GM21423 (cell line): ENCODE results near the gene USP20.
"Not testable (repeated sequence)": the region's sequence is repeated elsewhere in the genome, so short reads cannot be mapped to it uniquely, and the experiment has no call there.

Experiments
- ATAC-seq: cut with Tn5 transposase; IDR thresholded peaks from one replicate; pipeline ENCODE4 v1.9.1; 2021; ENCODE audit warnings: mild to moderate bottlenecking, moderate library complexity; ENCODE audit not compliant: unreplicated experiment

Gene USP20

DNA sequence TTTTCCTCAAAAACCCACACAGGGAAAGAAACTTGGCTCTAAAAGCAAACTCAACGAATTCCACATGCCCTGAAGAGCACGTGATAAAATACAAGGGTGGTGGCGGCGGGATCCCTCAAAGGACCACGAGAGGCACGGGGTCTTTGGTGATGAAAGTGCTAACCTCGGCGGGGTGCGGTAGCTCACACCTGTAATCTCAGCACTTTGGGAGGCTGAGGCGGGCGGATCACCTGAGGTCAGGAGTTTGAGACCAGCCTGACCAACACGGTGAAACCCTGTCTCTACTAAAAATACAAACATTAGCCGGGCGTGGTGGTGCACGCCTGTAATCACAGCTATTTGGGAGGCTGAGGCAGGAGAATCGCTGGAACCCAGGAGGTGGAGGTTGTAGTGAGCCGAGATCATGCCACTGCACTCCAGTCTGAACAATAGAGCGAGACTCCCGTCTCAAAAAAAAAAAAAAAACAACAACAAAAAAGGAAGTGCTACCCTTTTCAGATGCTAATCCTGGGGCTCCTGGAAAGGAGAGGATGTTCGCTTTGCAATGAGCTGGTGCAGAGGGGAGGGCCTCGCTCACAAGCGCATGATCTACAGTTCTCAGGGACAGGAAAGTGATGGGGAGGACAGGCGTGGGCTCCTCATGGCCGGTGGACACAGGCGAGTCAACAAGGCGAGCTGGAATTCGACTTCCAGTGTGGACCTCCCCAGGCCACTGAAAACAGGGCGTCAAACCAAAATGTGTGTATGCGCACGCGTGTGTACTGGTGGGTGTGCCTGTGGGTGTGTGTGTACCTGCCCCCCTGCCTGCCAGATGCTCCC is 54.1 kb downstream of the USP20 start:
- ATAC-seq, result no peak

GRCh38 chr9:129889941-129890717 is 54.9 kb downstream of the USP20 start:
- ATAC-seq, result no peak

- not testable (repeated sequence) for ATAC-seq
Observed at GRCh38 chr9:129890718-129891299, 55.6 kb downstream of the USP20 start.

DNA sequence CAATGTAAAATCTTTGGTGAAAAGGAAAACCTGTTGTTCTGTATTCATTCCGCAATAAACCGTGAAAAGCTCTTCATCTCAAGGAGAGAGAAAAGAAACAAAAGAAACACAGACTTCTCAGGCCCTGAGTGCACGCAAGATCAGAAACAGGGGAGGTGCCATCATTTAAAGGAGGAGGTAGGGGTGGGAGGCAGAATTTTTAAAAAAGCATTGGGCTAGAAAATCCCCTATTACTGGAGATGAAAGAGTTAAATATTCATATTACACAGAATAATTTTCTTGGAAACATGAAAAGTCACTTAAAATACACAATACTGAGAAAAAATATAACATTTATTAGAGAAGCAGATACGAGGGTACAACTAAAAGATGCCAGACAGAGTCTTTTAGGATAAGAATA is 56.3 kb downstream of the USP20 start:
- ATAC-seq, result no peak

DNA sequence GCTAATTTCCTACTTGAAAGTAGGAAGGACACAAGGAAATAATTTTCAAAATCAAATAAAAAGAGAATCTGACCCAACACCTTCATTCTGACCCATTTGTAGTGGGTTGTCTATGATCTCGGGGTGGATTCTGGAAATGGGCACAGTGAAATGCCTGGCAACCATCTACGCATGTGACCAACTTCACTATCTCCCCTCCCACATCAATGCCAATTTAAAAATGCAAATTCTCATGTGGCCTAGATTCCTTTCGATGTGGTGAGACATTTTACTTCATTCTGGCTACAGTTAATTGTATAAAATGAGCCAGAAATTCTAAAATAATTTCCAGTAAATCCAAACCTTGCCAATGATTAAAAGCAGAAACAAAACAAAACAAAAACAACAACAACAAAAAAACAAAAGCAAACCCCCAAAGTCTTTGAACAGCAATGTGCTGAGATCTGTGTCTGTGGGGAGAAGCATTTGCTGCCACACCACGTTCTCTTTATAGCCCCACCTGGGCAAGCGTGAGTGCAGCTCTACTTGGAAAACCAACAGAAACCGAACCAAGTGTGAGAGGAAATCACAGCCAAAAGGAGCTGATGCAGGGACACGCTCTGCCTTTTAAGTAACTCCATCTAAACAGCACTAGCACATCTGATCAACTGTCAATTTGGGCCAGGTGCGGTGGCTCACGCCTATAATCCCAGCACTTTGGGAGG is 59.0 kb downstream of the USP20 start:
- ATAC-seq, result no peak

DNA sequence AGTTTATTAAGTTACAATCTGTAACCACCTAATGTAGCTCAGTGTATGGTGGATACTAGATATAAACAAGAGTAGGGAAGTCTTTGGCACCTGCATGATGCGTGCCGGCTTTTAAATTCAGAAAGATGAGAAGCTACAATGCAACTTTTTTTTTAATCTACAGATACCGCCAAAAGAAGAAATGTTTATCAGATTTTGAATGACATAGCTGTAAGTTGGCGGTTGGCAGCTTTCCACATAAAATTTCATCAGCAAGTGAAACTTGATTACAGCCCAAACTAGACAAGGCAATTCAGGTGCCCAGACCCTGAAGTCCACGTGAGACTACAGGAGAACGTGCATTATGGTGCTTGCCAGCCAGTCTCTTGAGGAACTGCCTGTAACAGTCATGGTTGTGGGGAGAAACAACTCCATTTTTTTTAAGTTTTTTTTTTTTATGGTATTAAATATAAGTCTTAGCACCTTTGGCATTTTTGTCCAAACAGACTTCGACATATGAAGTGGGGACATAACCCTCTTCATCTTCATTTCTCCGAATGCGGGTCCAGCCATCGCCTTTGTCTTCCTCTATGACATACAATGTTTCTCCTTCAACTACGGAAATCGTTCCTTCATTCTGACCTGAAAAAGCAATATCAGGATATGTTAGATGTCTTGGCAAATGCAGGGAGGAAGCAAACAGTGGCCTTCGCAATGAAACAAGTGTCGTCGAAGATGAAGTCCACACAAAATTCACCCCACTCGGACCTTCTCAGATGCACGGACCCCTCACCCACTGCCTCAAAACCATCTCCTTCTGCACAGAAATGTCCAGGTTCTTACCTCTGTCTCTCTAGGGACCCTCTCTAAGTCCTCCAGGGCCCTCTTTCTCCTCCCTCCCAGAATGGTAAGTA is 60.4 kb downstream of the USP20 start:
- ATAC-seq, result no peak

GRCh38 chr9:129897263-129897662 is 62.0 kb downstream of the USP20 start:
- no peak for ATAC-seq

GRCh38 chr9:129898185-129898584 is 62.9 kb downstream of the USP20 start:
- no peak for ATAC-seq

GRCh38 chr9:129899620-129900019 is 64.4 kb downstream of the USP20 start:
- no peak for ATAC-seq

DNA sequence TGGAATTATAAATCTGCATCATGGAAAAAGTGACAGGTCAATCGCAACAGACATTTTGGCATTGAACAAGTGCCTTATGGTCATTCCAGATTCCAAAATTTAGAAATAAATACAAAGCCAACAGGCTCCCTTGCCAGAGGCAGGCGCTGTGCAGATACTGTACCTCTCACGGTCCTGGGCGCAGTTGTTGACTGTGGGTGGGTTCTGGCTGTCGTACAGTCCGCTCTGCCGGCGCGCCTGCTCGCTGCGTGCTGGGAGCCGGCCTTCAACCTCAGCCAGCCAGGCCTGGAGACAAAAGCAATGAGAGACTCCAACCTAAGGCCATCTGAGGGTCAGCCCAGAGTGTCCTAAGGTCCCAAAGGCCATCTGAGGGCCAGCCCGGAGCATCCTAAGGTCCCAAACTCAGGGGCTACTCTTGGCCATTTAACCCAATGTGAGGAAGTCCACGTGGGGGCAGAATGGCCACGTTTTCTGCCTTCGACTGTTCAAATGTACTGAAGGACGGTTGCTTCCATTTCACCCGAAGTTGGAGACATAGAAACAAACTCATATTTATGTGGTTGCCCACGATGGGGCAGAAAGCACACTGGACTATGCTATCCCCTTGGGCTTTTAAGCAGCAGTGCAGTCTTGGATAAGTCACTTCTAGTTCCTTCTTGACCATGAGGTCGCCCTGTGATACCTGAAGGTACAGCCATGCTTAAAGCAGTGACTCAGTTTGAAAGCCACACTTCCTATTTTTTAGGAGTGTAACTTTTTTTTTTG is 65.2 kb downstream of the USP20 start:
- peak; percentile 89 for ATAC-seq

DNA sequence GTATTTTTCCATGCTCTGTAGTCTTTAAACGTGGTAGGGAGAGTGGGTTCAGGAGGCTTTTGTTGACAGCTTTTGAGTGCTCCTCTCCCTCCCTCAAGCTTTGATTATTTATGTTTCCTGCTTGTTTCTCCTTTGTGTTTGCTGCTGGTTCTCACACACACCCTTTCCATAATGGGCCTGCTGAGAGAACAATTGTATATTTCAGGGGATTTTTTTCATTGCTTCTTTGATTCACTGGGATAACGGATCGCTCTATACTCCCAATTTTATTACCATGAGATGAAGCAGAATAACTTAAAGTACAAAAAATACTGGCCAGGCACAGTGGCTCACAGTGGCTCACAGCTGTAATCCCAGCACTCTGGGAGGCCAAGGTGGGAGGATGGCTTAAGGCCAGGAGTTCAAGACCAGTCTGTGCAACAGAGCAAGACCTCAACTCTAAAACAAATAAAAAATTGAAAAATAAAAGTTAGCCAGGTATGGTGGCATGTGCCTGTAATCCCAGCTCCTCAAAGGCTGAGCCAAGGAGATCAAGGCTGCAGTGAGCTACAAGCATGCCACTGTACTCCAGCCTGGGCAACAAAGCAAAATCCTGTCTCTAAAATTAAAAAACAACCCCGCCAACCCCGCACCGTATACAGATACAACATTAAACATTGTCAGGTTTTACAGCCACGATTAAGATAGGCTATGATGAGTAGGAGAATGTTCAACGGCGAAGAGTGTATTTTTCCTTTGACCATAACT is 66.9 kb downstream of the USP20 start:
- ATAC-seq, result no peak

DNA sequence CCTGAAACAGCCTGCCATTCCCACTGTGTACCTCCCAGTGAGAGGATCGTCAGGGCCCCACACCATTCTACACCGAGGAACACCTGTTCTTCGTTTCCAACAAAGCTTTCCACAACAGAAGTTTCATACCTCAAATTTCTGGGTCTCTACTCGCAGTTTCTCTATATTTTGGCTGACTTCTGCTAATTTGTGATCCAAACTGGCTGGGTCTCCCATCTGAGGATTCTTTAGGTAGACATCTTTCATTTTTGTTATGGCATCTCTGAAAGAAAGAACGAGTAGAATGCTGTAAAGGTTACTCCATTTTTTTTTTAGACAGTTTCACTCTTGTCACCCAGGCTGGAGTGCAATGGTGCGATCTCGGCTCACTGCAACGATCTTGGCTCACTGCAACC is 67.5 kb downstream of the USP20 start:
- no peak for ATAC-seq

GRCh38 chr9:129904734-129905133 is 69.5 kb downstream of the USP20 start:
- ATAC-seq, result no peak

DNA sequence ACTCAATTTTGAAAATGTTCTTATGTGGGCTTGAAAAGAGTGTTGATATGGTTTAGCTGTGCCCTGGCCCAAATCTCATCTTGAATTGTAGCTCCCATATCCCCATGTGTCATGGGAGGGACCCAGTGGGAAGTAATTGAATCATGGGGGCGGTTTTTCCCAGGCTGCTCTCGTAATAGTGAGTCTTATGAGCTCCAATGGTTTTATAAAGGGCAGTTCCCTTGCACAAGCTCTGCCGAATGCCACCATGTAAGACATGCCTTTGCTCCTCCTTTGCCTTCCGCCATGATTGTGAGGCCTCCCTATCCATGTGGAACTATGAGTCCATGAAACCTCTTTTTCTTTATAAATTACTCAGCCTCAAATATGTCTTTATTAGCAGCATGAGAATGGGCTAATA is 71.0 kb downstream of the USP20 start:
- no peak for ATAC-seq

GRCh38 chr9:129907201-129907600 is 71.9 kb downstream of the USP20 start:
- no peak for ATAC-seq

GRCh38 chr9:129908906-129909305 is 73.6 kb downstream of the USP20 start:
- ATAC-seq, result no peak

DNA sequence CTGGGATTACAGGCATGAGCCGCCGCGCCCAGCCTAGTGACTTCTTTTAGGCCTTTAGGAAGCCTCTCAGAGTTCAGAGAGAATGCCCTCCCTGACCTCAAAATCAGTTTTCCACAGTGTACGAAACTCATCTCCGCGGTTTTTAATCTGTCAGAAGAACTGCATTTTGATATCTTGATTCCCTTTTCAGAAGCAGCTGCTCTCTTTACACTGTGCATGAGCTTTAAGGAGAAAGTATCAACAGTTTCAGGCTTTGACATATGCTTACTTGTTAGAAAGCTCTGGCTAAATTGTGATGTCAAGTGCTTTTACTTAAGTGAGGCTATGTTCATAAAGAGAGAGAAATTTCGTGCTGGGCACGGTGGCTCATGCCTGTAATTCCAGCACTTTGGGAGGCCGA is 74.6 kb downstream of the USP20 start:
- no peak for ATAC-seq

- no peak for ATAC-seq
Observed at GRCh38 chr9:129910628-129911567, 75.6 kb downstream of the USP20 start.
